ENCODE results near the gene PUS7. TPM values are rescaled to one million over a fixed set of nuclear protein-coding genes. Genes with fewer than 3 reads are reported as not detected.

The PUS7 gene
- polyA plus RNA-seq, 2 donors, result 5.4 to 7.5 TPM

DNA sequence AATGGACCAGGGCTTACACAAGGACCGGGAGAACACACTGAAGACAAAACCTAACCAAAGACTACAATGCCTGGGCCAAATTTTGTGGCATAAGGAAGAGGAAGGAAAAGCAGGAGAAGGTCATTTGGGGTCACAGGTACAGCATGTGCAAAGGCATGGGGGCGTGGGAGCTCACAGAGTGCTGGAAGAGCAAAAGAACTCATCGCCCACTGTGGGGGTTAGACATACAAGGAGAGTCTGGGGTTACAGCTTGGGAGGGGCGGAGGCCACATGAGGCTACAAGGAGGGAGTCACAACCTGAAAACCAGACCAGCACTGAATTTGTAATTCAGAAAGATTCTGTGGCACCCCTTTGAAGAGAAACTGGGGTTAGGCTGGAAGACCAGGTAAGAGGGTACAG, 9.7 kb downstream of the PUS7 start:
- Histone ChIP-seq H3K4me1 (ENCODE audit: control insufficient read depth in 2 of 2, insufficient read depth in 2 of 2, low read length in 1 of 2) (no peaks in the 10 kb centered on the region), H3K9me3 (ENCODE audit: control insufficient read depth in 2 of 2, insufficient read depth in 1 of 2, low read depth in 1 of 2, low read length in 1 of 2) (no peaks in the 10 kb centered on the region), H3K27me3 (ENCODE audit: control insufficient read depth in 1 of 2, insufficient read depth in 2 of 2, low read length in 2 of 2) (no peaks in the 10 kb centered on the region), H3K27ac (ENCODE audit: low read depth in 2 of 2, low read length in 1 of 2) (no peak overlapping the region), H3K36me3 (ENCODE audit: control insufficient read depth in 2 of 2, insufficient read depth in 2 of 2, low read length in 1 of 2) (peaks cover 0 to 3% of the 10 kb centered on the region in 2 donors), H3K4me3 (ENCODE audit: low read depth in 1 of 2, low read length in 2 of 2) (no peak overlapping the region)
- WGBS, 2 donors, result 84% methylated on average over 4 of the region's 4 CpGs

DNA sequence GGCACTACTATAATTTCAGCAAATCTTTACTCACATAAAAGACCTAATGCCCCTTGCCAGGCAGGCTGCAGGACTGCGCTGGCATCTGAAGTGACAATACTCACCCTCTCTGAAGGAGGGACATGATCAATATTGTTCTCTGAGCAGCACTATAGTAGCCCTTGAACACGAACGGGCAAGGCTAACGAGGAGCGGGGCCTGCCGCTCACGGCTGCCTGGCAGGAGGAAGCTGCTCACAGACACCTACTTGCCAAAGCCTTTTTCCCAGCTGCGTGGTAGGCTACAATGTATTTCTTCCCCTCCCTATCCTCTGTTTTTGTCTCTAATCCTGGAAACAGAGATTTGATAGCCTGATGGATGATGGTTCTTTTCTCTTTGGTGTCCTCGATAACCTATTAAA, 19.9 kb downstream of the PUS7 start:
- H3K27ac ChIP-seq (ENCODE audit: low read depth in 2 of 2, low read length in 1 of 2), result no peak overlapping the region
- no peaks in the 10 kb centered on the region for H3K9me3 ChIP-seq (ENCODE audit: control insufficient read depth in 2 of 2, insufficient read depth in 1 of 2, low read depth in 1 of 2, low read length in 1 of 2)
- H3K36me3 ChIP-seq (ENCODE audit: control insufficient read depth in 2 of 2, insufficient read depth in 2 of 2, low read length in 1 of 2), result peaks cover 8 to 9% of the 10 kb centered on the region in 2 donors
- 93 to 94% methylated on average over 9 of the region's 9 CpGs for WGBS, 2 donors
- no peaks in the 10 kb centered on the region for H3K27me3 ChIP-seq (ENCODE audit: control insufficient read depth in 1 of 2, insufficient read depth in 2 of 2, low read length in 2 of 2)
- no peak overlapping the region for H3K4me3 ChIP-seq (ENCODE audit: low read depth in 1 of 2, low read length in 2 of 2)
- H3K4me1 ChIP-seq (ENCODE audit: control insufficient read depth in 2 of 2, insufficient read depth in 2 of 2, low read length in 1 of 2), result no peaks in the 10 kb centered on the region

DNA sequence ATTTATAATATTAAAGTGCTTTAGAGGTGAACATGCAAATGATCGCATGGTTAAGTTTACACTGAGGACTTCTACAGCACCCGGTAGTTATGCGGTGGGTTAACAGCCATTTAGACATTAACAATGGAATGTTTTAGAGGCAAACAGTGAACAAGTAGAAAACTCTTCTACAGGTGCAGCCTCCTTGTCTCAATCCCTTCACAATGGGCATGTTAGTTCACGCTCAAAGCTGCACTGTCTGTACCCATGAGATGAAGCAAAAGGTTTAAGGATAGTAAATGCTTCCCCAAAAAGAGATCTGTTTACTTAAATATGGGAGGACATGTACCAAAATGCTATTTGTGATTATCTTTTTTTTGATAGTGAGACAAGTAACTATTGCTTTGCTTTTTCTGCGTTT, 25.1 kb downstream of the PUS7 start:
- Histone ChIP-seq H3K4me1 (ENCODE audit: control insufficient read depth in 2 of 2, insufficient read depth in 2 of 2, low read length in 1 of 2) (no peaks in the 10 kb centered on the region), H3K27me3 (ENCODE audit: control insufficient read depth in 1 of 2, insufficient read depth in 2 of 2, low read length in 2 of 2) (no peaks in the 10 kb centered on the region), H3K36me3 (ENCODE audit: control insufficient read depth in 2 of 2, insufficient read depth in 2 of 2, low read length in 1 of 2) (peaks cover 1 to 4% of the 10 kb centered on the region in 2 donors), H3K27ac (ENCODE audit: low read depth in 2 of 2, low read length in 1 of 2) (no peak overlapping the region), H3K9me3 (ENCODE audit: control insufficient read depth in 2 of 2, insufficient read depth in 1 of 2, low read depth in 1 of 2, low read length in 1 of 2) (no peaks in the 10 kb centered on the region), H3K4me3 (ENCODE audit: low read depth in 1 of 2, low read length in 2 of 2) (no peak overlapping the region)
- 54 to 63% methylated on average over 5 of the region's 5 CpGs for WGBS, 2 donors

DNA sequence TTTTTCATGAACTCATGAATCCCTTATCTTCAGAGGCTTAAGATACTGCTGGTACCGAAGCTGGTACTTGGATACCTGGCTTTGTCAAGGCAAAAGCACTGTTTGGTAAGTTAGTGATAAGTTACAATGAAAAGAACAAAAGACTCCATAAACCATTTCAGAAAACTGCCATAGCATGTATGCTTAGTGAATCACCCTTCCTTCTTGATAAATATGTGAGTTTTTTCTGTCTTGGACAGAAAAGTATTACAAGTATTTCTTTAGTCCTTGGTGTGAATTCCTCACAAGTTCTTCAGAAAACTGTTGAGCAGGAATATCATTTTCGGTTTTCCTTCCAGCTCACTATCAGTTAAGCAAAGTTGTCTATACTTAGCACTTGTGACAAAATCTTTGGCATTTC, 25.6 kb downstream of the PUS7 start:
- 46 to 57% methylated on average over 2 of the region's 2 CpGs for WGBS, 2 donors
- no peaks in the 10 kb centered on the region for H3K27me3 ChIP-seq (ENCODE audit: control insufficient read depth in 1 of 2, insufficient read depth in 2 of 2, low read length in 2 of 2)

DNA sequence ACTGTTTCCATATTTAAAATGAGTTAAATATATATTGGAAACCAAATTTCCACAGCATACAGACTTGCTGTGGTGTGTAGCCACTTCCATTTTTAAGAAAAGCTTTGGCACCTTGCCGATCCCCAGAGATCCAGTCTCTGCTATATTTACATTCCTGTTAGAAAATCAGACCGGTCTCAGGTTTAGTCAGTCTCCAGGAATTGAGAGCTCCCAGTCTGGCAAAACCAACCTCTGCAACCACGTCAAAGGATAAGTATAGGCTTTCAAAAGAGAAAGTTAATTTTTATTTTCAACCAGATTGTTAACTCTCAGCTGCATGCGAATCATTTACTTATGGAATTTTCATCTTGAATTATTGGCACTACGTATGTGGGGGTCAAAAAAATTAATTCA, 28.2 kb downstream of the PUS7 start:
- Histone ChIP-seq H3K9me3 (ENCODE audit: control insufficient read depth in 2 of 2, insufficient read depth in 1 of 2, low read depth in 1 of 2, low read length in 1 of 2) (no peaks in the 10 kb centered on the region), H3K4me3 (ENCODE audit: low read depth in 1 of 2, low read length in 2 of 2) (no peak overlapping the region), H3K36me3 (ENCODE audit: control insufficient read depth in 2 of 2, insufficient read depth in 2 of 2, low read length in 1 of 2) (no peaks in the 10 kb centered on the region), H3K4me1 (ENCODE audit: control insufficient read depth in 2 of 2, insufficient read depth in 2 of 2, low read length in 1 of 2) (no peaks in the 10 kb centered on the region), H3K27me3 (ENCODE audit: control insufficient read depth in 1 of 2, insufficient read depth in 2 of 2, low read length in 2 of 2) (no peaks in the 10 kb centered on the region), H3K27ac (ENCODE audit: low read depth in 2 of 2, low read length in 1 of 2) (peak overlapping the region in 1 of 2 donors; percentile 10)
- WGBS, 2 donors, result 75 to 79% methylated on average over 5 of the region's 5 CpGs

More for the DNA sequence above, 25.6 kb downstream of the PUS7 start:
- Histone ChIP-seq H3K27ac (ENCODE audit: low read depth in 2 of 2, low read length in 1 of 2) (no peak overlapping the region), H3K36me3 (ENCODE audit: control insufficient read depth in 2 of 2, insufficient read depth in 2 of 2, low read length in 1 of 2) (peaks cover 0 to 4% of the 10 kb centered on the region in 2 donors), H3K4me3 (ENCODE audit: low read depth in 1 of 2, low read length in 2 of 2) (no peak overlapping the region), H3K9me3 (ENCODE audit: control insufficient read depth in 2 of 2, insufficient read depth in 1 of 2, low read depth in 1 of 2, low read length in 1 of 2) (no peaks in the 10 kb centered on the region), H3K4me1 (ENCODE audit: control insufficient read depth in 2 of 2, insufficient read depth in 2 of 2, low read length in 1 of 2) (no peaks in the 10 kb centered on the region)

DNA sequence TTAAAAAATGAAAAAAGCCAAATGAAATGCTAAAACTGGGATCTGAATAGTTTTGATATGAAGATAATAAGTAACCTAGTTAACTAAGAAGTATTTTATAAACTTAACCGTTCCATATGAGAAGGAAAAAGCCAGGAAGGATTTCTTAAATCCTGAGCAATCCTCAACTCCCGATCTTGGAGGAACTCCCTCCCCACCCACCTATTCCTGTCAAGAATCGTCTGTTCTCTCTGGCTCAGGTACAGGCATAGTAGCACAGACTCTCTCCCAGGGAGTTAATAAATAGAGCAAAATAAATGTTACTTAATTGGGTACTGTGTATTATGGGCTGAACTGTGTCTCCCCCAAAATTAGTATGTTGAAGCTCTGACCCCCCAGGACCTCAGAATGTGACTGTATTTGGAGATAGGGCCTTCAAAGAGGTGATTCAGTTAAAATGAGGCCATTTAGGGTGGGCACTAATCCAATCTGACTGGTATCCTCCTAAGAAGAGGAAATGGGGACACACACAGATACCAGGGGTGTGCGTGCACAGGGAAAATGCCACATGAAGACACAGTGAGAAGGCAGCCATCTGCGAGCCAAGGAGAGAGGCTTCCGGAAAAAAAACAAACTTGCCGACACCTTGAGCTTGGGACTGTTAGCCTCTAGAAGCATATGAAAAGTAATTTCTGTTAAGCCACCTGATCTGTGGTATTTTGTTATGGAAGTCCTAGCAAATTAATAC, 28.7 kb downstream of the PUS7 start:
- Histone ChIP-seq H3K9me3 (ENCODE audit: control insufficient read depth in 2 of 2, insufficient read depth in 1 of 2, low read depth in 1 of 2, low read length in 1 of 2) (no peaks in the 10 kb centered on the region), H3K4me3 (ENCODE audit: low read depth in 1 of 2, low read length in 2 of 2) (no peak overlapping the region), H3K4me1 (ENCODE audit: control insufficient read depth in 2 of 2, insufficient read depth in 2 of 2, low read length in 1 of 2) (no peaks in the 10 kb centered on the region), H3K27me3 (ENCODE audit: control insufficient read depth in 1 of 2, insufficient read depth in 2 of 2, low read length in 2 of 2) (no peaks in the 10 kb centered on the region), H3K36me3 (ENCODE audit: control insufficient read depth in 2 of 2, insufficient read depth in 2 of 2, low read length in 1 of 2) (no peaks in the 10 kb centered on the region), H3K27ac (ENCODE audit: low read depth in 2 of 2, low read length in 1 of 2) (no peak overlapping the region)
- 70 to 72% methylated on average over 7 of the region's 7 CpGs for WGBS, 2 donors

DNA sequence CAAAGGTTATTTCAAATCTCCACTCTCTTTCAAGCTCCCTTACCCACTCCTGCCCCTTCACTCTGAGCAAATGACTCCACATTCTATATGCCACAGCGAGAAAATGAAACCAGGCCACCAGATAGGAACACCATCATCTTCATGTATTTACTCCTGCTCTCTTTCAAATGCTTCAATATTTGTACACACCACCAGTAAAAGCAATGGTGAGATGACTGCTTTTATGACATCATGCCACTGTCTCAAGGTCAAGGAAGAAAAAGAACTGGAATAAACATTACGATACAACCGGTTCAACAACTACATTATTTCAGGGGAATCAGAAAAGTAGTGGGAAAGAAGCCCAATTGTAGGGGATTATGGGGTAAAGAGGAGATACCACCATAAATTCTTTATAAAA, 32.7 kb downstream of the PUS7 start:
- Histone ChIP-seq H3K4me3 (ENCODE audit: low read depth in 1 of 2, low read length in 2 of 2) (no peak overlapping the region), H3K27me3 (ENCODE audit: control insufficient read depth in 1 of 2, insufficient read depth in 2 of 2, low read length in 2 of 2) (no peaks in the 10 kb centered on the region), H3K4me1 (ENCODE audit: control insufficient read depth in 2 of 2, insufficient read depth in 2 of 2, low read length in 1 of 2) (no peaks in the 10 kb centered on the region), H3K9me3 (ENCODE audit: control insufficient read depth in 2 of 2, insufficient read depth in 1 of 2, low read depth in 1 of 2, low read length in 1 of 2) (no peaks in the 10 kb centered on the region), H3K27ac (ENCODE audit: low read depth in 2 of 2, low read length in 1 of 2) (no peak overlapping the region), H3K36me3 (ENCODE audit: control insufficient read depth in 2 of 2, insufficient read depth in 2 of 2, low read length in 1 of 2) (peaks cover 0 to 2% of the 10 kb centered on the region in 2 donors)
- WGBS, 2 donors, result 80 to 85% methylated on average over 3 of the region's 3 CpGs

DNA sequence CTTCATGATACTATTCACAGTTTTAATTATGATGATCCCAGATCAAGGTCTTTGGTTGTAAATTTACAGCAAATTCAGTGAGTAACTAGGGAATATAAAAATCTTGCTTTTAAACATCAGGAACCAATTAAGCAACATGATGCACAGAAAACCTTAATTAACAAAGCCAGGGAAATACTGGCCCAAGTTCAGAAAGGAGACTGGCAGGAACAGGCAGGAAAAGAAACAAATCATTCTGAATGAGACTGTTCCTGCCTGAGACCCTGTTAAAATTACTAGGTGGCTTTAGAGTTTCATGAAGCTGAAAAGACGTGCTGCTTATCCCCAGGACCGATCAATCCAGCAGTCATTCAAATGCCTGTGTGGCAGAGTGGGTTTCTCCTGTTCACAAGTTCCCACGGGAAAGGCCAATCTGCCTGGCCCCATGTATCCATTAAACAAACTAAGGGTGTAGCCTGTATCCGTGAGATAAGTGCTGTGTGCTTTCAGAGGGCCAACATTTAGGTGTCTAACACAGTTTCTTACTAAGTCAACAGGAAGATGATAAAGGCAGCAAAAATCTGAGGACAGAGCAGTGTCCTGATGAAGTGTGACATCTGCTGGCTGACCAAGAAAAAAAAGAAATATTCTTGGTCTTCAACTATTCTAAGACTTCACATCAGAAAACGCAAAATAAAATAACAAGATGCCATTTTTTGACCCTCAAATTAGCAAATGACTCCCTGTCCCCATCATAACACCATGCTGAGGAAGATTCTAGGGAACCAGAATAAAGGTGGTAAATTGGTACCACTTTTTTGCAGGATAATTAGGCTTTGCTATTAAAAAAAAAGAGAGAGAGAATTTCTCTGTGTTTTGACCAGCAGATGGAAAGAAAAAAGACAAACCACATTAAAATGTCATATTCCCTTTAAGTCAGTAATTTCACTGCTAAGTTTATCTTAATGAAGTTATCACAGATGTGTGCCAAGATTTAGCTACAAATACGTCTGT, 34.2 kb downstream of the PUS7 start:
- peaks cover 0 to 2% of the 10 kb centered on the region in 2 donors for H3K36me3 ChIP-seq (ENCODE audit: control insufficient read depth in 2 of 2, insufficient read depth in 2 of 2, low read length in 1 of 2)
- H3K4me3 ChIP-seq (ENCODE audit: low read depth in 1 of 2, low read length in 2 of 2), result no peak overlapping the region
- H3K27me3 ChIP-seq (ENCODE audit: control insufficient read depth in 1 of 2, insufficient read depth in 2 of 2, low read length in 2 of 2), result no peaks in the 10 kb centered on the region
- 56 to 63% methylated on average over 6 of the region's 6 CpGs for WGBS, 2 donors
- H3K4me1 ChIP-seq (ENCODE audit: control insufficient read depth in 2 of 2, insufficient read depth in 2 of 2, low read length in 1 of 2), result no peaks in the 10 kb centered on the region
- no peak overlapping the region for H3K27ac ChIP-seq (ENCODE audit: low read depth in 2 of 2, low read length in 1 of 2)
- no peaks in the 10 kb centered on the region for H3K9me3 ChIP-seq (ENCODE audit: control insufficient read depth in 2 of 2, insufficient read depth in 1 of 2, low read depth in 1 of 2, low read length in 1 of 2)

DNA sequence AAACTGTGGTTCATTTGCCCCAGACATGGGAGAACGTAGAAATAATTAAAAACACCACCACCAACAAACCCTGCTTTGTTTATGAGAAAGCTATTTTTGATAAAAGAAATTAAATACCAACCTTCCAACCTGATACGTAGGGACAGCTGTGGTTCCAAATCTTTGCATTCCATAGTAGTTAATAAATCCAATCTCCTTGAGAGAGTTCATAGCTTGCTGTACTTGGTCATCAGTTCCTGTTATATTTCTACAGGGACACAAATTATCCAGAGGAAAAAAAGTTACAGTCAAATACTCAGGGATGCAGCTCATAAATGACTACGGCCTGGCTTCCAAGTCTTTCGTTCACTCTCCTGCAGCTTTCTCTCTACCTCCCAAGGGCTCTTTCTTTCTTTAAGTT, 41.1 kb downstream of the PUS7 start:
- Histone ChIP-seq H3K9me3 (ENCODE audit: control insufficient read depth in 2 of 2, insufficient read depth in 1 of 2, low read depth in 1 of 2, low read length in 1 of 2) (no peaks in the 10 kb centered on the region), H3K4me3 (ENCODE audit: low read depth in 1 of 2, low read length in 2 of 2) (no peak overlapping the region), H3K36me3 (ENCODE audit: control insufficient read depth in 2 of 2, insufficient read depth in 2 of 2, low read length in 1 of 2) (no peaks in the 10 kb centered on the region), H3K4me1 (ENCODE audit: control insufficient read depth in 2 of 2, insufficient read depth in 2 of 2, low read length in 1 of 2) (no peaks in the 10 kb centered on the region), H3K27me3 (ENCODE audit: control insufficient read depth in 1 of 2, insufficient read depth in 2 of 2, low read length in 2 of 2) (no peaks in the 10 kb centered on the region), H3K27ac (ENCODE audit: low read depth in 2 of 2, low read length in 1 of 2) (no peak overlapping the region)
- WGBS, 2 donors, result 93 to 95% methylated on average over 4 of the region's 4 CpGs
